ENCODE measurements around the gene ATG14. TPM values are rescaled to one million over a fixed set of nuclear protein-coding genes. Genes with fewer than 3 reads are reported as not detected.
A peak's percentile ranks its signal among the peaks of the same experiment; 100 is the strongest.
"Not testable (repeated sequence)": the region's sequence is repeated elsewhere in the genome, so short reads cannot be mapped to it uniquely, and the experiment has no call there.

The ATG14 gene
- total and polyA plus RNA-seq, 5 donors from 2014 or later, result 5.8 to 19.0 (median 6.0) TPM

DNA sequence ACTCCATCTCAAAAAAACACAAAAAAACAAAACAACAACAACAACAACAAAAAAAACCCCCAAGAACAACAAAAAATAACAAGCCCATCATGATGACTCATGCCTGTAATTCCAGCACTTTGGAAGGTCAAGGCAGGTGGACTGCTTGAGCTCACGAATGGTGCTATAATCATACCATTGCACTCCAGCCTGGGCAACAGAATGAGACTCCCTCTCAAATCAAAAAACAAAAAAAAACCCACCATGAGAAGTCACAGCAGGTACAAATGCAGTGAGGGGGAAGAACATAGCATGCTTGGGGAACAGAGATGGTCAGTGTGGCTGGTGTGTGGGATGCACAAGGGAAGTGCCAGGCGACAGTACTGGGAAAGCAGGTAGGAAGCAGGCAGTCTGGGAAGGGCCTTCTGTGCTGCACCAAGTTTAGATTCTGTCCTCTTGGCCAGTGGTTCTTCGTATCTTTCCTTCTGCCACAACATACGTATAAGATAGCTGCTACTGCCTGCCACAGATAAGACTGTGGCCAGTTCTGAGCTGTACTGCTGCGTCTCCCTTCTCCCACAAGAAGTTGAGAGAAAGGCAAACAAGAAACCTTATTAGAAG lies 28.0 kb downstream of the ATG14 start:
- H3K4me1 ChIP-seq (ENCODE audit: control insufficient read depth, insufficient read depth, low read length, poor library complexity, severe bottlenecking), result peaks cover 17% of the 10 kb centered on the region
- no peak for DNase-seq
- peaks cover 46% of the 10 kb centered on the region for H3K36me3 Mint-ChIP-seq
- H3K4me3 Mint-ChIP-seq, result no peak overlapping the region
- no peaks in the 10 kb centered on the region for H3K9me3 ChIP-seq (ENCODE audit: control insufficient read depth in 2 of 2, low read length in 2 of 2)
- H3K27me3 ChIP-seq (ENCODE audit: control insufficient read depth, insufficient read depth, low read length), result no peaks in the 10 kb centered on the region
- no peaks in the 10 kb centered on the region for H3K27me3 Mint-ChIP-seq
- H3K36me3 ChIP-seq (ENCODE audit: control insufficient read depth, insufficient read depth, low read length), result peaks cover 27% of the 10 kb centered on the region
- H3K27ac Mint-ChIP-seq, result peak overlapping the region in 2 of 3 donors; percentile 13 to 57
- H3K4me3 ChIP-seq (ENCODE audit: low read depth, low read length), result no peak overlapping the region
- H3K4me1 Mint-ChIP-seq, result peaks cover 7 to 32% (median 23%) of the 10 kb centered on the region in 4 donors
- no peaks in the 10 kb centered on the region for H3K9me3 Mint-ChIP-seq
- no peak for ATAC-seq (ENCODE audit: low read depth in 2 of 2)
- H3K27ac ChIP-seq (ENCODE audit: insufficient read depth, low read length, poor library complexity, severe bottlenecking), result no peak overlapping the region

DNA sequence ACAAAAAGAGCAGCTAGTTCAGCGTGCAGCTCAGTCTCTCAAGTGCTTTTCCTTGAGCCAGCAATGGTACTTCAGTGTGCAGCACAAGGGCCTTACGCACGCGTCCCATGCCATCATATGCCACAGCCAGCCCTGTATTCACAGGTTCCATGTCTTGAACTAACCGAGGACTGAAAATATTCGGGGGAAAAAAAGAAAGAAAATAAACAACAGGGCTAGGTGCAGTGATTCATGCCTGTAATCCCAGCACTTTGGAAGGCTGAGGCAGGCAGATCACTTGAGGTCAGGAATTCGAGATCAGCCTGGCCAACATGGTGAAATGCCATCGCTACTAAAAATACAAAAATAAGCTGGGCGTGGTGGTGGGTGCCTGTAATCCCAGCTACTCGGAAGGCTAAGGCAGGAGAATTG lies 28.6 kb downstream of the ATG14 start:
- peak overlapping the region in 1 of 3 donors; percentile 57 for H3K27ac Mint-ChIP-seq
- H3K27me3 Mint-ChIP-seq; ATAC-seq (ENCODE audit: low read depth in 2 of 2); H3K4me3 Mint-ChIP-seq; H3K4me3 ChIP-seq (ENCODE audit: low read depth, low read length); H3K9me3 Mint-ChIP-seq; H3K27ac ChIP-seq (ENCODE audit: insufficient read depth, low read length, poor library complexity, severe bottlenecking); H3K27me3 ChIP-seq (ENCODE audit: control insufficient read depth, insufficient read depth, low read length); DNase-seq; H3K9me3 ChIP-seq (ENCODE audit: control insufficient read depth in 2 of 2, low read length in 2 of 2): not testable (repeated sequence)
- peaks cover 7 to 26% (median 22%) of the 10 kb centered on the region in 4 donors for H3K4me1 Mint-ChIP-seq
- peaks cover 47% of the 10 kb centered on the region for H3K36me3 Mint-ChIP-seq
- H3K36me3 ChIP-seq (ENCODE audit: control insufficient read depth, insufficient read depth, low read length), result peaks cover 32% of the 10 kb centered on the region
- peaks cover 17% of the 10 kb centered on the region for H3K4me1 ChIP-seq (ENCODE audit: control insufficient read depth, insufficient read depth, low read length, poor library complexity, severe bottlenecking)

DNA sequence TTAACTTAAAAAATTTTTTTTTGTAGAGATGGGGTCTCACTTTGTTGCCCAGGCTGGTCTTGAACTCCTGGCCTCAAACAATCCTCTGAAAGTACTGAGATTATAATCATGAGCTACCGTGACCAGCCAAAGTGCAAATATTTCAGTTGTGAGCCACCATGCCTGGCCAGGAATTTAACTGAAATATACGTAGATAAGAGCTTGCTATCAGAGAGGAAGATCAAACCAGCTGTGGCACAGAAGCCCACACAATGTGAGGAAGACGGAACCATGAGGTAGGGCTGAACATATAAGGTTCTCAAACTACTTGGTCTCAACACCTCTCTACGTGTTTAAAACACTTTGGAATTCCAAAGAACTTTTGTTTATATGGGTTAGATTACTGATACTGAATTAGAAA lies 29.1 kb downstream of the ATG14 start:
- H3K4me3 Mint-ChIP-seq, result no peak overlapping the region
- DNase-seq, result no peak
- Histone ChIP-seq H3K9me3 (ENCODE audit: control insufficient read depth in 2 of 2, low read length in 2 of 2) (no peaks in the 10 kb centered on the region), H3K27ac (ENCODE audit: insufficient read depth, low read length, poor library complexity, severe bottlenecking) (no peak overlapping the region), H3K36me3 (ENCODE audit: control insufficient read depth, insufficient read depth, low read length) (peaks cover 35% of the 10 kb centered on the region), H3K27me3 (ENCODE audit: control insufficient read depth, insufficient read depth, low read length) (no peaks in the 10 kb centered on the region), H3K4me1 (ENCODE audit: control insufficient read depth, insufficient read depth, low read length, poor library complexity, severe bottlenecking) (peaks cover 17% of the 10 kb centered on the region), H3K4me3 (ENCODE audit: low read depth, low read length) (no peak overlapping the region)
- no peaks in the 10 kb centered on the region for H3K9me3 Mint-ChIP-seq
- H3K36me3 Mint-ChIP-seq, result peaks cover 47% of the 10 kb centered on the region
- peaks cover 7 to 23% (median 21%) of the 10 kb centered on the region in 4 donors for H3K4me1 Mint-ChIP-seq
- no peak for ATAC-seq (ENCODE audit: low read depth in 2 of 2)
- H3K27me3 Mint-ChIP-seq, result no peaks in the 10 kb centered on the region
- H3K27ac Mint-ChIP-seq, result no peak overlapping the region

DNA sequence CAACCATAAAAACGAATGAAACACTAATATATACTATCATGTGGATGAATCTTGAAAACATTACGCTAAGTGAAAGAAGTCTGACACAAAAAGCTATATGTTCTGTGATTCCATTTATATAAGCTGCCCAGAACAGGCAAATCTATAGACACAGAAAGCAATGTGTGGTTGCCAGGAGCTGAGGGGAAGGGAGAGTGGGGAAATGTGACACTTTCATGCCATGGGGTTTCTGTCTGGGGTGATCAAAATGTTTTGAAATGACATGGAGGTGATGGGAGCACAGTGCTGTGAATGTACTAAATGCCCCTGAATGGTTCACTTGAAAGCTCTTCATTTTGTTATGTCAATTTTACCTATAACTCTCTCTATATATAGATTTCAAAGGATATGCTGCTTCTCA lies 30.1 kb downstream of the ATG14 start:
- ATAC-seq (ENCODE audit: low read depth in 2 of 2) (no peak), DNase-seq (no peak)
- Histone ChIP-seq H3K36me3 (ENCODE audit: control insufficient read depth, insufficient read depth, low read length) (peaks cover 42% of the 10 kb centered on the region), H3K27me3 (ENCODE audit: control insufficient read depth, insufficient read depth, low read length) (no peaks in the 10 kb centered on the region), H3K4me3 (ENCODE audit: low read depth, low read length) (no peak overlapping the region), H3K9me3 (ENCODE audit: control insufficient read depth in 2 of 2, low read length in 2 of 2) (no peaks in the 10 kb centered on the region), H3K27ac (ENCODE audit: insufficient read depth, low read length, poor library complexity, severe bottlenecking) (no peak overlapping the region), H3K4me1 (ENCODE audit: control insufficient read depth, insufficient read depth, low read length, poor library complexity, severe bottlenecking) (peaks cover 11% of the 10 kb centered on the region)
- H3K36me3 Mint-ChIP-seq, result peaks cover 49% of the 10 kb centered on the region
- H3K27ac Mint-ChIP-seq, result peak overlapping the region in 1 of 3 donors; percentile 53
- no peaks in the 10 kb centered on the region for H3K27me3 Mint-ChIP-seq
- no peaks in the 10 kb centered on the region for H3K9me3 Mint-ChIP-seq
- H3K4me3 Mint-ChIP-seq, result no peak overlapping the region
- peaks cover 7 to 15% (median 13%) of the 10 kb centered on the region in 4 donors for H3K4me1 Mint-ChIP-seq

DNA sequence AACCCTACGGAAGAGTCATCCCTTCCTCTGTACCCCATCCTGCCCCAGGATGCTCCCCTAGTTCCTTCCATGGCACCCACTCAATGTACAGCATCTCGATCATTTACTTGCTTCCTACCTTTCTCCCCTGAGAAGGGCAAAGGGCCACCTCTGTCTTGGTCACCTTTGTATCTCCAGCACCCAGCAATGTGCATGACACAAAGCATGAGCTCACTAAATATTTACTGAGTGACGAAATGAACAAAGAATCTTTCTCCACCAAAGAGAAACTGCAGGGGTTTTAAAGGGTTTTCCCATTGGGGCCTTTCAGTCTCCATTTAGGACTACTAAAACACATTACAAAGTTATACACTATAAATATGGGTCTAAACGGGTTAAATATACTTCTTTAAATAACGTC lies 30.6 kb downstream of the ATG14 start:
- peaks cover 50% of the 10 kb centered on the region for H3K36me3 Mint-ChIP-seq
- Histone ChIP-seq H3K36me3 (ENCODE audit: control insufficient read depth, insufficient read depth, low read length) (peaks cover 45% of the 10 kb centered on the region), H3K4me1 (ENCODE audit: control insufficient read depth, insufficient read depth, low read length, poor library complexity, severe bottlenecking) (peaks cover 6% of the 10 kb centered on the region), H3K27ac (ENCODE audit: insufficient read depth, low read length, poor library complexity, severe bottlenecking) (no peak overlapping the region), H3K4me3 (ENCODE audit: low read depth, low read length) (no peak overlapping the region), H3K9me3 (ENCODE audit: control insufficient read depth in 2 of 2, low read length in 2 of 2) (no peaks in the 10 kb centered on the region), H3K27me3 (ENCODE audit: control insufficient read depth, insufficient read depth, low read length) (no peaks in the 10 kb centered on the region)
- ATAC-seq (ENCODE audit: low read depth in 2 of 2), result no peak
- H3K4me3 Mint-ChIP-seq, result no peak overlapping the region
- H3K4me1 Mint-ChIP-seq, result peaks cover 5 to 9% (median 8%) of the 10 kb centered on the region in 4 donors
- no peaks in the 10 kb centered on the region for H3K27me3 Mint-ChIP-seq
- no peak for DNase-seq
- no peak overlapping the region for H3K27ac Mint-ChIP-seq
- H3K9me3 Mint-ChIP-seq, result no peaks in the 10 kb centered on the region

DNA sequence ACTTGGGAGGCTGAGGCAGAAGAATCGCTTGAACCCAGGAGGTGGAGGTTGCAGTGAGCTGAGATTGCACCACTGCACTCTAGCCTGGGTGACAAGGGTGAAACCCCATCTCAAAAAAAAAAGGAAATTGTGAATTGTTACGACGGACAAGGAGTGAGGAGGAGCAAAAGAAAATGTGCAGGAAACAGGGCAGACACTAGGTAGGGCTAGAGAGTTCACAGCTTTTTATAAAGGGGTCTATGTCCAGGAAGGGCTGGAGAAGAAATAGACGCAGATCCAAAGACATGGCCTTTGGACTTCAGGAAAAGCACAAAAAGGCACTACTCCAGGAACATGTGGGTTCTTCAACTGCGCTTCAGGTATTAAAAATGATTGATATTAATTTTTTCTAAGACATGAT lies 34.4 kb downstream of the ATG14 start:
- Mint-ChIP-seq H3K27me3 (no peaks in the 10 kb centered on the region), H3K4me1 (peaks cover 11 to 25% (median 19%) of the 10 kb centered on the region in 4 donors), H3K27ac (peak overlapping the region in 1 of 3 donors; percentile 51), H3K9me3 (no peaks in the 10 kb centered on the region), H3K4me3 (no peak overlapping the region), H3K36me3 (peaks cover 48% of the 10 kb centered on the region)
- Histone ChIP-seq H3K4me3 (ENCODE audit: low read depth, low read length) (no peak overlapping the region), H3K27me3 (ENCODE audit: control insufficient read depth, insufficient read depth, low read length) (no peaks in the 10 kb centered on the region), H3K4me1 (ENCODE audit: control insufficient read depth, insufficient read depth, low read length, poor library complexity, severe bottlenecking) (peaks cover 18% of the 10 kb centered on the region), H3K36me3 (ENCODE audit: control insufficient read depth, insufficient read depth, low read length) (peaks cover 36% of the 10 kb centered on the region), H3K27ac (ENCODE audit: insufficient read depth, low read length, poor library complexity, severe bottlenecking) (no peak overlapping the region), H3K9me3 (ENCODE audit: control insufficient read depth in 2 of 2, low read length in 2 of 2) (no peaks in the 10 kb centered on the region)
- no peak for ATAC-seq (ENCODE audit: low read depth in 2 of 2)
- DNase-seq, result no peak

DNA sequence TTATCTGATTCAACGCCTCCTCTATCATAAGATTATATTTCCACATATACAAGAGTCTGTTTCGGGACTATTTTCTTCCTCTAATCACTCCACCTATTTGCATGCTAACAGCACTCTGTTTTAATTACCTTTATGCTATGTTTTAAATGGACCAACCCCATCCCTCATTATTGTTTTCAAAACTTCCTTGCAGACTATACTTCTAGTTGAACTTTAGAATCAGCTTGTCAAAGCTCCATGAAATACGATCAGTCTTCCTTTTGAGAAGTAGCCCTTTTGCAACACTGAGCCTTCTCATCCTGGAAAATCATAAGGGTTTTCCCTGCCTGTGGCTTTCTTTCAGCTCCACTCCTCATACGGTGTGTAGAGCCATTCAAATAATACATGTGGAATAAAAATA lies 36.9 kb downstream of the ATG14 start:
- Mint-ChIP-seq H3K4me1 (peaks cover 11 to 27% (median 22%) of the 10 kb centered on the region in 4 donors), H3K27me3 (no peaks in the 10 kb centered on the region), H3K36me3 (peaks cover 35% of the 10 kb centered on the region), H3K27ac (peak overlapping the region; percentile 32 to 95 (median 50)), H3K4me3 (peak overlapping the region in 3 of 4 donors; percentile 7 to 24 (median 17)), H3K9me3 (peaks cover 0 to 1% (median 0%) of the 10 kb centered on the region in 7 donors)
- peak overlapping the region; percentile 34 for H3K27ac ChIP-seq (ENCODE audit: insufficient read depth, low read length, poor library complexity, severe bottlenecking)
- no peak for DNase-seq
- H3K36me3 ChIP-seq (ENCODE audit: control insufficient read depth, insufficient read depth, low read length), result peaks cover 24% of the 10 kb centered on the region
- ATAC-seq (ENCODE audit: low read depth in 2 of 2), result no peak
- H3K4me1 ChIP-seq (ENCODE audit: control insufficient read depth, insufficient read depth, low read length, poor library complexity, severe bottlenecking), result peaks cover 18% of the 10 kb centered on the region
- H3K9me3 ChIP-seq (ENCODE audit: control insufficient read depth in 2 of 2, low read length in 2 of 2), result no peaks in the 10 kb centered on the region
- H3K4me3 ChIP-seq (ENCODE audit: low read depth, low read length), result peak overlapping the region; percentile 11
- no peaks in the 10 kb centered on the region for H3K27me3 ChIP-seq (ENCODE audit: control insufficient read depth, insufficient read depth, low read length)
